H1 (cell line): ENCODE results near the gene WDR41. TPM values are rescaled to one million over a fixed set of nuclear protein-coding genes. Genes with fewer than 3 reads are reported as not detected.
"Not testable (repeated sequence)": the region's sequence is repeated elsewhere in the genome, so short reads cannot be mapped to it uniquely, and the experiment has no call there.

Experiments
- CTCF ChIA-PET: fragments of 300-600 bp; sonication (Branson Sonifier 250); formaldehyde crosslinking; loops from one replicate; lab custom pipeline; 2021; ENCODE audit not compliant: partially characterized antibody; lab: Charles Lee
- POLR2A ChIA-PET: fragments of 300-600 bp; sonication (Branson Sonifier 250); formaldehyde crosslinking; loops from one replicate; lab custom pipeline; 2021; ENCODE audit warnings: inconsistent platforms; ENCODE audit not compliant: partially characterized antibody; lab: Charles Lee
- DNase-seq, 2 experiments: peaks; one replicate each; pipeline versions ENCODE4 v3.0.0 to v3.0.0-alpha.2; 2010 to 2022; ENCODE audit warnings: low spot score in 2 of 2, low read depth in 1 of 2, mixed read lengths in 1 of 2
- FAIRE-seq: peaks from 2 replicates; lab custom pipeline; 2011; peaks lifted over from hg19 to GRCh38; lab: Jason Lieb, UNC
- H2AFZ ChIP-seq: 2 replicates; pipeline ENCODE4 v1.8.1; 2012; ENCODE audit warnings: low read length, inconsistent platforms
- H2AK5ac ChIP-seq: 2 replicates; pipeline ENCODE4 v1.6.1; 2013; ENCODE audit warnings: low read depth, low read length
- H2BK120ac ChIP-seq: replicated peaks from 2 replicates; pipeline ENCODE3; 2013; ENCODE audit warnings: low read depth, low read length, inconsistent platforms
- H2BK12ac ChIP-seq: 2 replicates; pipeline ENCODE4 v1.6.1; 2013; ENCODE audit warnings: low read depth, low read length
- H2BK15ac ChIP-seq: 2 replicates; pipeline ENCODE4 v1.6.1; 2013; ENCODE audit warnings: low read length
- H2BK20ac ChIP-seq: 2 replicates; pipeline ENCODE4 v1.6.1; 2013; ENCODE audit warnings: low read length
- H2BK5ac ChIP-seq: 2 replicates; pipeline ENCODE4 v1.6.1; 2013; ENCODE audit warnings: low read depth, low read length
- H3K14ac ChIP-seq: 2 replicates; pipeline ENCODE4 v1.6.1; 2013; ENCODE audit warnings: inconsistent platforms; ENCODE audit not compliant: insufficient read length
- H3K18ac ChIP-seq: 2 replicates; pipeline ENCODE4 v1.6.1; 2013; ENCODE audit warnings: low read length; ENCODE audit errors: extremely low read depth
- H3K23ac ChIP-seq: 2 replicates; pipeline ENCODE4 v1.6.1; 2013; ENCODE audit warnings: inconsistent platforms; ENCODE audit not compliant: insufficient read length
- H3K23me2 ChIP-seq: 2 replicates; pipeline ENCODE4 v1.6.1; 2013; ENCODE audit warnings: low read depth, low read length
- H3K27ac ChIP-seq: 2 replicates; pipeline ENCODE4 v1.6.1; 2011; ENCODE audit warnings: low read depth, low read length, inconsistent platforms
- H3K27me3 ChIP-seq, 4 experiments: replicated peaks in 1 of 4; 1 replicate in 1 of 4; 2 replicates in 3 of 4; pipeline versions ENCODE4 v1.6.1 to v1.8.1; 2011 to 2013; ENCODE audit warnings: low read length in 3 of 4, mild to moderate bottlenecking in 3 of 4, inconsistent platforms in 2 of 4, mixed read lengths in 2 of 4, moderate library complexity in 1 of 4; ENCODE audit not compliant: control insufficient read depth in 3 of 4, insufficient read depth in 3 of 4; ENCODE audit errors: extremely low read depth in 1 of 4
- H3K36me3 ChIP-seq, 4 experiments: 2 replicates each; pipeline versions ENCODE4 v1.6.1 to v1.8.1; 2011 to 2013; ENCODE audit warnings: mild to moderate bottlenecking in 4 of 4, low read length in 3 of 4, moderate library complexity in 2 of 4, control low read depth in 1 of 4, inconsistent platforms in 1 of 4; ENCODE audit not compliant: insufficient read depth in 4 of 4, control insufficient read depth in 2 of 4
- H3K4ac ChIP-seq: replicated peaks from 2 replicates; pipeline ENCODE3; 2013; ENCODE audit warnings: low read length, low read depth, mixed read lengths, inconsistent platforms; ENCODE audit not compliant: insufficient read length
- H3K4me1 ChIP-seq, 4 experiments: replicated peaks in 1 of 4; 1 replicate in 1 of 4; 2 replicates in 3 of 4; pipeline versions ENCODE4 v1.6.1 to v1.8.1; 2011 to 2013; ENCODE audit warnings: low read length in 3 of 4, inconsistent platforms in 2 of 4, mixed read lengths in 1 of 4; ENCODE audit not compliant: insufficient read depth in 4 of 4, control insufficient read depth in 3 of 4
- H3K4me2 ChIP-seq, 2 experiments: 2 replicates each; pipeline versions ENCODE4 v1.6.1 to v1.8.1; 2011 to 2013; ENCODE audit warnings: low read depth in 2 of 2, low read length in 2 of 2, control low read depth in 1 of 2, inconsistent platforms in 1 of 2, mild to moderate bottlenecking in 1 of 2; ENCODE audit not compliant: insufficient read depth in 1 of 2
- H3K4me3 ChIP-seq, 4 experiments: fragments of 200-600, 300-600 bp in 1 of 4; sonication (generic), shearing (Covaris generic), sonication (Bioruptor Twin) in 1 of 4; 2 replicates each; pipeline versions ENCODE4 v1.5.1 to v1.8.1; 2011 to 2016; ENCODE audit warnings: low read length in 4 of 4, low read depth in 3 of 4, control low read depth in 2 of 4, inconsistent platforms in 2 of 4, mild to moderate bottlenecking in 2 of 4, mixed read lengths in 1 of 4, moderate library complexity in 1 of 4; ENCODE audit not compliant: insufficient read depth in 2 of 4; ENCODE audit errors: extremely low read depth in 1 of 4
- H3K56ac ChIP-seq: replicated peaks from 2 replicates; pipeline ENCODE3; 2013; ENCODE audit warnings: low read depth, mild to moderate bottlenecking, mixed read lengths, low read length, inconsistent platforms; ENCODE audit not compliant: insufficient read length
- H3K79me1 ChIP-seq: 2 replicates; pipeline ENCODE4 v1.6.1; 2013; ENCODE audit warnings: low read depth, low read length, control low read depth
- H3K79me2 ChIP-seq, 2 experiments: 2 replicates each; pipeline versions ENCODE4 v1.6.1 to v1.8.1; 2012 to 2013; ENCODE audit warnings: low read length in 2 of 2, mild to moderate bottlenecking in 2 of 2, inconsistent platforms in 1 of 2; ENCODE audit not compliant: insufficient read depth in 2 of 2, control insufficient read depth in 1 of 2
- H3K9ac ChIP-seq, 4 experiments: replicated peaks in 1 of 4; 1 replicate in 1 of 4; 2 replicates in 3 of 4; pipeline versions ENCODE4 v1.6.1 to v1.8.1; 2011 to 2013; ENCODE audit warnings: low read depth in 3 of 4, low read length in 3 of 4, control low read depth in 2 of 4, mild to moderate bottlenecking in 2 of 4, moderate library complexity in 2 of 4, inconsistent platforms in 1 of 4; ENCODE audit errors: extremely low read depth in 1 of 4
- H3K9me3 ChIP-seq, 2 experiments: 2 replicates each; pipeline versions ENCODE4 v1.6.1 to v1.8.1; 2012 to 2013; ENCODE audit warnings: mild to moderate bottlenecking in 2 of 2, moderate library complexity in 2 of 2, control low read depth in 1 of 2, inconsistent platforms in 1 of 2, low read depth in 1 of 2, low read length in 1 of 2, mixed read lengths in 1 of 2; ENCODE audit not compliant: insufficient read depth in 2 of 2
- H4K20me1 ChIP-seq, 2 experiments: replicated peaks in 1 of 2; 2 replicates each; pipeline versions ENCODE3 to v1.8.1; 2011 to 2013; ENCODE audit warnings: inconsistent platforms in 2 of 2, low read length in 2 of 2, mild to moderate bottlenecking in 1 of 2; ENCODE audit not compliant: insufficient read depth in 2 of 2, control insufficient read depth in 1 of 2
- H4K5ac ChIP-seq: 2 replicates; pipeline ENCODE4 v1.6.1; 2013; ENCODE audit warnings: low read length, low read depth, mixed read lengths, inconsistent platforms; ENCODE audit not compliant: insufficient read length
- H4K8ac ChIP-seq: 2 replicates; pipeline ENCODE4 v1.8.0; 2013; ENCODE audit warnings: mild to moderate bottlenecking, moderate library complexity, low read length, inconsistent platforms; ENCODE audit not compliant: insufficient read depth; ENCODE audit errors: extremely low read depth
- H4K91ac ChIP-seq: replicated peaks from 2 replicates; pipeline ENCODE3; 2013; ENCODE audit warnings: low read length, mixed read lengths, inconsistent platforms; ENCODE audit not compliant: insufficient read length
- YY1 ChIP-seq: IDR thresholded peaks from 2 replicates; pipeline ENCODE4 v1.6.1; 2011; ENCODE audit warnings: low read depth, mild to moderate bottlenecking, low read length
- WGBS, 2 experiments: shearing (Covaris generic) in 1 of 2; methylation state at CpG; one replicate each; pipeline versions ENCODE4 v1.1.6 to v1.1.7; 2013 to 2015; ENCODE audit warnings: low lambda C conversion rate in 2 of 2, mixed read lengths in 2 of 2, inconsistent platforms in 1 of 2, low coverage in 1 of 2, missing lambda C conversion rate in 1 of 2; ENCODE audit not compliant: insufficient replicate concordance in 2 of 2, insufficient coverage in 1 of 2, insufficient read length in 1 of 2; ENCODE audit errors: extremely low coverage in 1 of 2, missing lambda C conversion rate in 1 of 2; 5-methylcytosine and 5-hydroxymethylcytosine counted together
- polyA plus RNA-seq, 7 experiments: library from polyadenylated mRNA; depleted of rRNA in 3 of 7; stranded (reverse) in 5 of 7; unstranded in 2 of 7; fragments of >200 nt in 5 of 7; fragments of 200-250 nt in 2 of 7; gene quantifications; 1 replicate in 5 of 7; 2 replicates in 1 of 7; 4 replicates in 1 of 7; pipeline versions ENCODE4 v1.2.1 to v1.2.3, GENCODE V29; 2011 to 2013; ENCODE audit warnings: missing spikeins in 2 of 7, mixed read lengths in 2 of 7
- total RNA-seq: library from RNA; stranded (reverse); fragmentation: NEBNext Ultra II Directional; extraction: Animal tissue kit (Norgen Biotek cat#: 25700); gene quantifications from 2 replicates; pipeline ENCODE4 v1.2.1, GENCODE V29; 2021

The WDR41 gene
- total and polyA plus RNA-seq, 2 of the 8 experiments (the other 6 are each of a cell fraction or from before 2014, with no cell fraction given) = 16.4 to 44.9 TPM

DNA sequence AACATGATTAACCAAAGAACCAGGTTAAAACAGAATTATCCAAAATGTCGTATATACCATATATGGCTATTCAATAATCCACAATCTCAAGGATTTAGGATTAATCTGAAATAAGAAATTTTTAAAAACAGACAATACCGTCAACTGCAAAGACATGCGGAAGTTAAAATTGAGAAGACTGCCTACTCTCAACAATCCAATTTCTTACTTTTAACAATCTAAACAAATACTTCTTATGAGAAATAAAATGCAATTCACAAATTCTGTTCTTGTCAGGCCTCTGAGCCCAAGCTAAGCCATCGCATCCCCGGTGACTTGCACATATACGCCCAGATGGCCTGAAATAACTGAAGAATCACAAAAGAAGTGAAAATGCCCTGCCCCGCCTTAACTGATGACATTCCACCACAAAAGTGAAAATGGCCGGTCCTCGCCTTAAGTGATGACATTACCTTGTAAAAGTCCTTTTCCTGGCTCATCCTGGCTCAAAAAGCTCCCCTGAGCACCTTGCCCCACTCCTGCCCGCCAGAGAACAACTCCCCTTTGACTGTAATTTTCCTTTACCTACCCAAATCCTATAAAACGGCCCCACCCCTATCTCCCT lies 1.3 kb downstream of the WDR41 start:
- DNase-seq = peak in 1 of 2 experiments; percentile 51
- 36% methylated on average over 11 of the region's 11 CpGs; no CpG with 5 or more reads in 1 of the 2 experiments for WGBS, 2 experiments
- not testable (repeated sequence) for H2AK5ac ChIP-seq, H4K91ac ChIP-seq, H2AFZ ChIP-seq, H4K20me1 ChIP-seq, H3K9me3 ChIP-seq, H3K36me3 ChIP-seq, FAIRE-seq, H3K23ac ChIP-seq, H3K27ac ChIP-seq, H3K18ac ChIP-seq, H2BK15ac ChIP-seq, H4K8ac ChIP-seq, H4K5ac ChIP-seq, H2BK20ac ChIP-seq, H2BK12ac ChIP-seq, H3K79me1 ChIP-seq, H2BK5ac ChIP-seq, H3K23me2 ChIP-seq, H3K4ac ChIP-seq, H3K9ac ChIP-seq, H2BK120ac ChIP-seq, H3K4me1 ChIP-seq, H3K56ac ChIP-seq, H3K27me3 ChIP-seq, H3K14ac ChIP-seq
- H3K4me2 ChIP-seq = peak overlapping the region; percentile 35 to 66
- CTCF ChIA-PET = interaction anchor here (1.0 to 1.5 kb wide), 2 partner anchors 64 to 361 kb away, joined by 3 to 4 read pairs; no protein-coding TSS in a partner anchor
- peaks cover 0 to 17% of the 10 kb centered on the region in 2 experiments; a peak in 2 of 4 replicates for H3K79me2 ChIP-seq
- peak overlapping the region; percentile 63 to 86 (median 80) for H3K4me3 ChIP-seq
- POLR2A ChIA-PET = interaction anchor here (1.0 to 2.1 kb wide), 3 partner anchors 9 to 59 kb away, joined by 3 to 10 read pairs (median 4); no protein-coding TSS in a partner anchor
- 0 out of 2 replicates have a peak, but pooled peaks have one; percentile 28 for TF ChIP-seq YY1
